NB4 (cell line): ENCODE results near the gene MLN.

Experiments
- MYC ChIP-seq: IDR thresholded peaks from 2 replicates; pipeline ENCODE4 v1.6.1; 2011; ENCODE audit warnings: low read depth, low read length
- POLR2A ChIP-seq: IDR thresholded peaks from 2 replicates; pipeline ENCODE4 v1.6.1; 2011; ENCODE audit warnings: mild to moderate bottlenecking; ENCODE audit not compliant: insufficient read length; ENCODE audit errors: extremely low read depth
- TF ChIP-seq, protein P1 (sequence below): IDR thresholded peaks from one replicate; pipeline ENCODE4 v1.5.1; 2012; ENCODE audit warnings: low read depth, low read length
- TF ChIP-seq, protein P2 (sequence below): IDR thresholded peaks from 2 replicates; pipeline ENCODE4 v1.6.1; 2011; ENCODE audit warnings: low read depth, low read length

DNA sequence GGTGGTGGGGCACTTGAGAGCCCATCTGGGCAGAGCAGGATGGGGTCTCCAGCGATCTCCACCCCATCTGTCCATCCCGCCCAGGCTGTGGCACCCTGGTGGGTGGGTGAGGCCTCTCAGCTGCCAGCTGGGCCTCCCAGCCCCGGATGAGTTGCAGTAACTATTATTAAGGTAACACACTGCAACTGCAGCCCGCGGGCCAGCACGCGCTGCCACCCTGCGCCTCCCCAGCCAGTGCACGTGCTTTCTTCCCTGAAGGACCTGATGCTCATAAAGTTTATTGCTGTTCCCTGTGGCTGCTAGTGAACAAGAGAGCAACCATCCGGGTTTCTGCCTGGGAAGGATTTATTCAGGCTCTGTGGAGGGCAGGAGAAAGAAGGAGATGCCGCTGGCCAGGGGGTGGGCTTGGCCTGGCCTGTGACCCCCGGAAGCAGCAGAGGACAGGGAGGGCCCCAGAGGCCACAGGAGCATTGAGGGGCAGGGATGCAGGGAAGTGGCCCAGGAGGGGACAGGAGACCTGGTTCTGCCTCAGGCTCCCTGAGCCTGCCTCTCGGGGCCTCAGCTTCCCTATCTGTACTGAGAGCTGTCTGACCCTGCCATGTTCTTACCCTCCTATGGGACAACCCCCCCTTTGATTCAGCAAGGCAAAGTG is 58.8 kb downstream of the MLN start:
- TF ChIP-seq, protein P1, sequence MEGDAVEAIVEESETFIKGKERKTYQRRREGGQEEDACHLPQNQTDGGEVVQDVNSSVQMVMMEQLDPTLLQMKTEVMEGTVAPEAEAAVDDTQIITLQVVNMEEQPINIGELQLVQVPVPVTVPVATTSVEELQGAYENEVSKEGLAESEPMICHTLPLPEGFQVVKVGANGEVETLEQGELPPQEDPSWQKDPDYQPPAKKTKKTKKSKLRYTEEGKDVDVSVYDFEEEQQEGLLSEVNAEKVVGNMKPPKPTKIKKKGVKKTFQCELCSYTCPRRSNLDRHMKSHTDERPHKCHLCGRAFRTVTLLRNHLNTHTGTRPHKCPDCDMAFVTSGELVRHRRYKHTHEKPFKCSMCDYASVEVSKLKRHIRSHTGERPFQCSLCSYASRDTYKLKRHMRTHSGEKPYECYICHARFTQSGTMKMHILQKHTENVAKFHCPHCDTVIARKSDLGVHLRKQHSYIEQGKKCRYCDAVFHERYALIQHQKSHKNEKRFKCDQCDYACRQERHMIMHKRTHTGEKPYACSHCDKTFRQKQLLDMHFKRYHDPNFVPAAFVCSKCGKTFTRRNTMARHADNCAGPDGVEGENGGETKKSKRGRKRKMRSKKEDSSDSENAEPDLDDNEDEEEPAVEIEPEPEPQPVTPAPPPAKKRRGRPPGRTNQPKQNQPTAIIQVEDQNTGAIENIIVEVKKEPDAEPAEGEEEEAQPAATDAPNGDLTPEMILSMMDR = no peak
- TF ChIP-seq POLR2A = no peak
- TF ChIP-seq MYC = no peak
- TF ChIP-seq, protein P2, sequence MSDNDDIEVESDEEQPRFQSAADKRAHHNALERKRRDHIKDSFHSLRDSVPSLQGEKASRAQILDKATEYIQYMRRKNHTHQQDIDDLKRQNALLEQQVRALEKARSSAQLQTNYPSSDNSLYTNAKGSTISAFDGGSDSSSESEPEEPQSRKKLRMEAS = no peak
